GM23338 (cell line): ENCODE data around the gene HCLS1.

Source experiments
- CREB1 ChIP-seq: fragments of 250-450 bp; sonication (Bioruptor Pico); IDR thresholded peaks from 2 replicates; pipeline ENCODE4 v1.5.0; 2020; ENCODE audit warnings: low read depth, mild to moderate bottlenecking, moderate library complexity
- EZH2 ChIP-seq: fragments of 200-600 bp; sonication (generic); IDR thresholded peaks from one replicate; pipeline ENCODE4 v1.8.0; 2017; ENCODE audit warnings: antibody characterized with exemption, mild to moderate bottlenecking, low read depth; ENCODE audit not compliant: unreplicated experiment
- EZH2phosphoT487 ChIP-seq: fragments of 200-600 bp; sonication (generic); IDR thresholded peaks from one replicate; pipeline ENCODE4 v1.8.1; 2018; ENCODE audit warnings: antibody characterized with exemption; ENCODE audit not compliant: unreplicated experiment
- JUNB ChIP-seq: IDR thresholded peaks from one replicate; pipeline ENCODE4 v1.6.1; 2016; ENCODE audit warnings: antibody characterized with exemption; ENCODE audit not compliant: unreplicated experiment
- NANOG ChIP-seq: IDR thresholded peaks from 2 replicates; pipeline ENCODE4 v1.6.1; 2016; ENCODE audit warnings: antibody characterized with exemption, borderline replicate concordance
- POLR2AphosphoS5 ChIP-seq: IDR thresholded peaks from 2 replicates; pipeline ENCODE4 v1.6.1; 2016; ENCODE audit warnings: antibody characterized with exemption, low read depth
- ZNF331 ChIP-seq: fragments of 250-450 bp; sonication (Bioruptor Pico); IDR thresholded peaks from 2 replicates; pipeline ENCODE4 v1.5.0; 2020; ENCODE audit warnings: low read depth, mild to moderate bottlenecking, moderate library complexity
- TF ChIP-seq, protein P1 (sequence below), 2 experiments: fragments of 200-600 bp in 1 of 2; sonication (generic) in 1 of 2; conservative IDR thresholded peaks; 2 replicates each; pipeline versions ENCODE4 v1.5.1 to v1.6.1; 2016 to 2017; ENCODE audit warnings: antibody characterized with exemption in 2 of 2, low read depth in 2 of 2, mild to moderate bottlenecking in 2 of 2, moderate library complexity in 1 of 2
- TF ChIP-seq, protein P2 (sequence below): IDR thresholded peaks from one replicate; pipeline ENCODE4 v1.6.1; 2018; ENCODE audit warnings: antibody characterized with exemption; ENCODE audit not compliant: unreplicated experiment
- TF ChIP-seq, protein P3 (sequence below): IDR thresholded peaks from 2 replicates; pipeline ENCODE4 v1.6.1; 2016; ENCODE audit warnings: antibody characterized with exemption

DNA sequence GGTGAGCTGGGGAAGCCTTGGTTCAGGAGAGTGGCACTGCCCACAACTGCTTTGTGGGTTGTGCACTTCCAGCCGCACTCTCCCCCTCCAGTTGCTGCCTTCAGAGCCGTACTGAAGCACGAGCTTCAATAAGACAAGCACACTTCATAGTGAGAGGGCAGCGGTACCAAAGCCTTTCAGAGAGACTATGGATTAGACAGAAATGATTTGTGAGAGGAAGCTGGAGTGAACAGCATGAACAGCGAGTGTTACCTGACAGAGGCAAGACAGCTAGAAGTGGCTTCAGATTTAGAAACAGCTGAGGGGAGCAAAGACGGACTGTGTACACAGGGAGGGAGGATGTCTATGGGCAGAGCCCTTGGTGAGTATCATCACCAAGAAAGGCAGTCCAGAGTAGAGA lies 31.1 kb downstream of the HCLS1 start:
- TF ChIP-seq, protein P1, sequence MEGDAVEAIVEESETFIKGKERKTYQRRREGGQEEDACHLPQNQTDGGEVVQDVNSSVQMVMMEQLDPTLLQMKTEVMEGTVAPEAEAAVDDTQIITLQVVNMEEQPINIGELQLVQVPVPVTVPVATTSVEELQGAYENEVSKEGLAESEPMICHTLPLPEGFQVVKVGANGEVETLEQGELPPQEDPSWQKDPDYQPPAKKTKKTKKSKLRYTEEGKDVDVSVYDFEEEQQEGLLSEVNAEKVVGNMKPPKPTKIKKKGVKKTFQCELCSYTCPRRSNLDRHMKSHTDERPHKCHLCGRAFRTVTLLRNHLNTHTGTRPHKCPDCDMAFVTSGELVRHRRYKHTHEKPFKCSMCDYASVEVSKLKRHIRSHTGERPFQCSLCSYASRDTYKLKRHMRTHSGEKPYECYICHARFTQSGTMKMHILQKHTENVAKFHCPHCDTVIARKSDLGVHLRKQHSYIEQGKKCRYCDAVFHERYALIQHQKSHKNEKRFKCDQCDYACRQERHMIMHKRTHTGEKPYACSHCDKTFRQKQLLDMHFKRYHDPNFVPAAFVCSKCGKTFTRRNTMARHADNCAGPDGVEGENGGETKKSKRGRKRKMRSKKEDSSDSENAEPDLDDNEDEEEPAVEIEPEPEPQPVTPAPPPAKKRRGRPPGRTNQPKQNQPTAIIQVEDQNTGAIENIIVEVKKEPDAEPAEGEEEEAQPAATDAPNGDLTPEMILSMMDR (conservative IDR thresholded peaks at IDR 0.05; ENCODE audit: low read depth in 2 of 2) = no peak
- TF ChIP-seq CREB1 (no peak), EZH2phosphoT487 (no peak), NANOG (no peak), POLR2AphosphoS5 (no peak), JUNB (no peak), EZH2 (no peak), ZNF331 (CRISPR knock-in tag) (no peak)
- TF ChIP-seq, protein P2, sequence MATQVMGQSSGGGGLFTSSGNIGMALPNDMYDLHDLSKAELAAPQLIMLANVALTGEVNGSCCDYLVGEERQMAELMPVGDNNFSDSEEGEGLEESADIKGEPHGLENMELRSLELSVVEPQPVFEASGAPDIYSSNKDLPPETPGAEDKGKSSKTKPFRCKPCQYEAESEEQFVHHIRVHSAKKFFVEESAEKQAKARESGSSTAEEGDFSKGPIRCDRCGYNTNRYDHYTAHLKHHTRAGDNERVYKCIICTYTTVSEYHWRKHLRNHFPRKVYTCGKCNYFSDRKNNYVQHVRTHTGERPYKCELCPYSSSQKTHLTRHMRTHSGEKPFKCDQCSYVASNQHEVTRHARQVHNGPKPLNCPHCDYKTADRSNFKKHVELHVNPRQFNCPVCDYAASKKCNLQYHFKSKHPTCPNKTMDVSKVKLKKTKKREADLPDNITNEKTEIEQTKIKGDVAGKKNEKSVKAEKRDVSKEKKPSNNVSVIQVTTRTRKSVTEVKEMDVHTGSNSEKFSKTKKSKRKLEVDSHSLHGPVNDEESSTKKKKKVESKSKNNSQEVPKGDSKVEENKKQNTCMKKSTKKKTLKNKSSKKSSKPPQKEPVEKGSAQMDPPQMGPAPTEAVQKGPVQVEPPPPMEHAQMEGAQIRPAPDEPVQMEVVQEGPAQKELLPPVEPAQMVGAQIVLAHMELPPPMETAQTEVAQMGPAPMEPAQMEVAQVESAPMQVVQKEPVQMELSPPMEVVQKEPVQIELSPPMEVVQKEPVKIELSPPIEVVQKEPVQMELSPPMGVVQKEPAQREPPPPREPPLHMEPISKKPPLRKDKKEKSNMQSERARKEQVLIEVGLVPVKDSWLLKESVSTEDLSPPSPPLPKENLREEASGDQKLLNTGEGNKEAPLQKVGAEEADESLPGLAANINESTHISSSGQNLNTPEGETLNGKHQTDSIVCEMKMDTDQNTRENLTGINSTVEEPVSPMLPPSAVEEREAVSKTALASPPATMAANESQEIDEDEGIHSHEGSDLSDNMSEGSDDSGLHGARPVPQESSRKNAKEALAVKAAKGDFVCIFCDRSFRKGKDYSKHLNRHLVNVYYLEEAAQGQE = no peak
- TF ChIP-seq, protein P3, sequence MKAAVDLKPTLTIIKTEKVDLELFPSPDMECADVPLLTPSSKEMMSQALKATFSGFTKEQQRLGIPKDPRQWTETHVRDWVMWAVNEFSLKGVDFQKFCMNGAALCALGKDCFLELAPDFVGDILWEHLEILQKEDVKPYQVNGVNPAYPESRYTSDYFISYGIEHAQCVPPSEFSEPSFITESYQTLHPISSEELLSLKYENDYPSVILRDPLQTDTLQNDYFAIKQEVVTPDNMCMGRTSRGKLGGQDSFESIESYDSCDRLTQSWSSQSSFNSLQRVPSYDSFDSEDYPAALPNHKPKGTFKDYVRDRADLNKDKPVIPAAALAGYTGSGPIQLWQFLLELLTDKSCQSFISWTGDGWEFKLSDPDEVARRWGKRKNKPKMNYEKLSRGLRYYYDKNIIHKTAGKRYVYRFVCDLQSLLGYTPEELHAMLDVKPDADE = no peak
